ENCODE measurements around the gene ANKRD65. TPM values are rescaled to one million over a fixed set of nuclear protein-coding genes. Genes with fewer than 3 reads are reported as not detected.

The ANKRD65 gene
- total RNA-seq, 1 donor from 2014 or later, result 0.64 TPM

DNA sequence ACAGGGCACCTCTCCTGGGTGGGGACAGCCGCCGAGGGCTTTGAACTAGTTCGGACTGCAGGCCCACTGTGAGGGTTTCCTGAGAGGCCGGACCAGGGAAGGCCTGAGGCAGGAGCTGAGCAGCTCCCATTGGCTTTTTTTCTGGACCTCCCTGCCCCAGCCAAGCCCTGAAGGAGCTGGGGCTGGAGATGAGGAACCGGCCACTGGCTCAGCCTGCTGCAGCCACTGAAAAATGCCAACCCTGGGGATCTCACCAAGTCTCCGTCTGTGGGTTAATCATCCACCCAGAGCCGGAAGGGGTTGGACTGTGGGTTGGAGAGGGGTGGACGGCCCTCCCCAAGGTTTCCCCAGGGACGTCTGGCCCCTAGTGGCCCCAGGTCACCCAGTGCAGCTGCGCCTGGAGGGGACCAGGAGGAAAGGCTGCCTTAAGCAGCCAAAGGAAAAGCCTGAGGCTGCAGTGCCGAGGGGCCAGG, 16.9 kb upstream of the ANKRD65 start:
- Mint-ChIP-seq H3K27ac (ENCODE audit: unreplicated experiment) (no peak overlapping the region), H3K9me3 (ENCODE audit: unreplicated experiment) (no peaks in the 10 kb centered on the region), H3K4me1 (ENCODE audit: low read depth, unreplicated experiment) (peaks cover 7% of the 10 kb centered on the region), H3K36me3 (ENCODE audit: low read depth, unreplicated experiment) (no peaks in the 10 kb centered on the region), H3K27me3 (ENCODE audit: low read depth, unreplicated experiment) (no peaks in the 10 kb centered on the region), H3K4me3 (ENCODE audit: unreplicated experiment) (no peak overlapping the region)
- Histone ChIP-seq H3K79me2 (ENCODE audit: insufficient read depth, low read length) (no peaks in the 10 kb centered on the region), H3K36me3 (ENCODE audit: insufficient read depth, low read length) (no peaks in the 10 kb centered on the region), H3K4me3 (ENCODE audit: insufficient read depth, low read depth, low read length) (no peak overlapping the region), H3K4me1 (ENCODE audit: insufficient read depth, low read length) (peaks cover 28% of the 10 kb centered on the region), H4K20me1 (ENCODE audit: insufficient read depth, low read length) (peaks cover 6% of the 10 kb centered on the region), H3K9ac (ENCODE audit: low read length) (no peak overlapping the region), H3K27ac (ENCODE audit: low read depth, low read length) (no peak overlapping the region), H3K9me3 (ENCODE audit: insufficient read depth, low read depth, low read length) (no peaks in the 10 kb centered on the region), H2AFZ (ENCODE audit: low read depth, low read length) (no peak overlapping the region), H3K4me2 (ENCODE audit: low read length) (no peak overlapping the region), H3K27me3 (ENCODE audit: insufficient read depth, low read length) (no peaks in the 10 kb centered on the region)
- no peak for FAIRE-seq
- TF ChIP-seq CTCF (IDR thresholded peaks at IDR 0.05; ENCODE audit: insufficient read depth, low read depth, low read length), result no peak
- TF ChIP-seq EZH2 (IDR thresholded peaks at IDR 0.05; ENCODE audit: insufficient read depth, low read length), result no peak
- no peak for DNase-seq (ENCODE audit: low read depth)

DNA sequence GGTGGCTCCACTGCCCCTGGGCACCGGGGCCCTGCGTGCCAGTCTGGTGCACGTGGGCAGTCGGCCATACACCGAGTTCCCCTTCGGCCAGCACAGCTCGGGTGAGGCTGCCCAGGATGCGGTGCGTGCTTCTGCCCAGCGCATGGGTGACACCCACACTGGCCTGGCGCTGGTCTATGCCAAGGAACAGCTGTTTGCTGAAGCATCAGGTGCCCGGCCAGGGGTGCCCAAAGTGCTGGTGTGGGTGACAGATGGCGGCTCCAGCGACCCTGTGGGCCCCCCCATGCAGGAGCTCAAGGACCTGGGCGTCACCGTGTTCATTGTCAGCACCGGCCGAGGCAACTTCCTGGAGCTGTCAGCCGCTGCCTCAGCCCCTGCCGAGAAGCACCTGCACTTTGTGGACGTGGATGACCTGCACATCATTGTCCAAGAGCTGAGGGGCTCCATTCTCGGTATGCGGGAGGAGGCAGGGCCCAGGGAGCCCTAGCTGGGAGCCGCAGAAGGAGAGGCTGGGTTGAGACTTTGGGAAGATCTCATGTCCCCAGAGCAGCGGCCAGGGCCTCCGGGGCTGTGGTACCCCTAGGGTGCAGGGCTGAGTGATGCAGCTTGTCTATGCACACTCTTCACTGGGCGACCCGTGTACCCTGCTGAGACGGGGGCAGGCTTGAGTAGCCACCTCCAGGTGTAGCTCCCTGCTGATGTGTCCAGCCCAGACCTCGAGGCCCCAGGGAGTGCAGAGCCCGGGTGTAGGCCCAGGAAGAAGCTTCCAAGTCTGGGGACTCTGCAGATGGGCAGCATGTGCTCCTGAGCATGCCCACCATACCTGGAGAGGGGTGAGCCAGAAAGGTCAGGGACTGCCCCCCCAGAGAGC, 16.2 kb upstream of the ANKRD65 start:
- Histone ChIP-seq H2AFZ (ENCODE audit: low read depth, low read length) (no peak overlapping the region), H3K4me2 (ENCODE audit: low read length) (no peak overlapping the region)

More for the DNA sequence above, 16.2 kb upstream of the ANKRD65 start:
- Histone ChIP-seq H3K27ac (ENCODE audit: low read depth, low read length) (no peak overlapping the region), H3K4me1 (ENCODE audit: insufficient read depth, low read length) (peaks cover 28% of the 10 kb centered on the region), H3K79me2 (ENCODE audit: insufficient read depth, low read length) (no peaks in the 10 kb centered on the region), H4K20me1 (ENCODE audit: insufficient read depth, low read length) (peaks cover 6% of the 10 kb centered on the region), H3K4me3 (ENCODE audit: insufficient read depth, low read depth, low read length) (no peak overlapping the region), H3K9me3 (ENCODE audit: insufficient read depth, low read depth, low read length) (no peaks in the 10 kb centered on the region), H3K9ac (ENCODE audit: low read length) (no peak overlapping the region), H3K36me3 (ENCODE audit: insufficient read depth, low read length) (no peaks in the 10 kb centered on the region), H3K27me3 (ENCODE audit: insufficient read depth, low read length) (no peaks in the 10 kb centered on the region)
- no peak for DNase-seq (ENCODE audit: low read depth)
- FAIRE-seq, result no peak
- Mint-ChIP-seq H3K4me1 (ENCODE audit: low read depth, unreplicated experiment) (peaks cover 10% of the 10 kb centered on the region), H3K27me3 (ENCODE audit: low read depth, unreplicated experiment) (no peaks in the 10 kb centered on the region), H3K4me3 (ENCODE audit: unreplicated experiment) (no peak overlapping the region), H3K9me3 (ENCODE audit: unreplicated experiment) (no peaks in the 10 kb centered on the region), H3K27ac (ENCODE audit: unreplicated experiment) (no peak overlapping the region), H3K36me3 (ENCODE audit: low read depth, unreplicated experiment) (no peaks in the 10 kb centered on the region)
- TF ChIP-seq EZH2 (IDR thresholded peaks at IDR 0.05; ENCODE audit: insufficient read depth, low read length), result no peak
- TF ChIP-seq CTCF (IDR thresholded peaks at IDR 0.05; ENCODE audit: insufficient read depth, low read depth, low read length), result no peak

All from astrocyte (in vitro differentiated cells and primary cell).